Keratinocyte (primary cell): ENCODE data around the gene WDR74. TPM values are rescaled to one million over a fixed set of nuclear protein-coding genes. Genes with fewer than 3 reads are reported as not detected.
"Not testable (repeated sequence)": the region's sequence is repeated elsewhere in the genome, so short reads cannot be mapped to it uniquely, and the experiment has no call there.

ENCODE experiments used
- DNase-seq: peaks from one replicate; pipeline ENCODE4 v3.0.0-alpha.2; 2011; ENCODE audit warnings: low read depth, missing footprints, low spot score
- FAIRE-seq: peaks from 2 replicates; lab custom pipeline; 2011; peaks lifted over from hg19 to GRCh38; lab: Jason Lieb, UNC
- H2AFZ ChIP-seq: 2 replicates; pipeline ENCODE4 v1.6.0; 2012; ENCODE audit warnings: low read length, control low read depth, inconsistent platforms; ENCODE audit not compliant: control insufficient read depth
- H3K27ac ChIP-seq: 2 replicates; pipeline ENCODE4 v1.5.1; 2011; ENCODE audit warnings: low read length; ENCODE audit not compliant: control insufficient read depth, insufficient read depth
- H3K27me3 ChIP-seq: 3 replicates; pipeline ENCODE4 v1.6.0; 2011; ENCODE audit warnings: low read length; ENCODE audit not compliant: control insufficient read depth, insufficient read depth; ENCODE audit errors: extremely low read depth
- H3K36me3 ChIP-seq, 2 experiments: 2 replicates in 1 of 2; 3 replicates in 1 of 2; pipeline ENCODE4 v1.5.1; 2011; ENCODE audit warnings: low read length in 2 of 2, mild to moderate bottlenecking in 1 of 2; ENCODE audit not compliant: control insufficient read depth in 2 of 2, insufficient read depth in 2 of 2; ENCODE audit errors: extremely low read depth in 1 of 2
- H3K4me1 ChIP-seq: 3 replicates; pipeline ENCODE4 v1.5.1; 2011; ENCODE audit warnings: low read length; ENCODE audit not compliant: control insufficient read depth, insufficient read depth; ENCODE audit errors: extremely low read depth
- H3K4me2 ChIP-seq: 3 replicates; pipeline ENCODE4 v1.6.0; 2011; ENCODE audit warnings: low read depth, low read length; ENCODE audit not compliant: control insufficient read depth, insufficient read depth; ENCODE audit errors: extremely low read depth
- H3K4me3 ChIP-seq, 3 experiments: fragments of 200-600 bp in 1 of 3; sonication (generic) in 1 of 3; 2 replicates in 2 of 3; 3 replicates in 1 of 3; pipeline ENCODE4 v1.5.1; 2011 to 2016; ENCODE audit warnings: low read length in 3 of 3, mild to moderate bottlenecking in 3 of 3, control low read depth in 2 of 3, inconsistent platforms in 1 of 3, low read depth in 1 of 3, mixed read lengths in 1 of 3, mixed run types in 1 of 3, moderate library complexity in 1 of 3; ENCODE audit not compliant: control insufficient read depth in 2 of 3, insufficient read depth in 2 of 3; ENCODE audit errors: extremely low read depth in 1 of 3
- H3K79me2 ChIP-seq: 2 replicates; pipeline ENCODE4 v1.6.0; 2012; ENCODE audit warnings: low read length; ENCODE audit not compliant: control insufficient read depth, insufficient read depth
- H3K9ac ChIP-seq: 3 replicates; pipeline ENCODE4 v1.6.0; 2011; ENCODE audit warnings: low read length; ENCODE audit not compliant: control insufficient read depth, insufficient read depth; ENCODE audit errors: extremely low read depth
- H3K9me1 ChIP-seq: 3 replicates; pipeline ENCODE4 v1.6.0; 2011; ENCODE audit warnings: low read length; ENCODE audit not compliant: control insufficient read depth, insufficient read depth; ENCODE audit errors: extremely low read depth
- H3K9me3 ChIP-seq: 2 replicates; pipeline ENCODE4 v1.5.1; 2012; ENCODE audit warnings: low read depth, low read length; ENCODE audit not compliant: control insufficient read depth
- H4K20me1 ChIP-seq: 3 replicates; pipeline ENCODE4 v1.6.0; 2011; ENCODE audit warnings: low read length; ENCODE audit not compliant: control insufficient read depth, insufficient read depth; ENCODE audit errors: extremely low read depth
- EZH2 ChIP-seq: IDR thresholded peaks from one replicate; pipeline ENCODE4 v1.6.1; 2012; ENCODE audit warnings: inconsistent platforms, mild to moderate bottlenecking, low read length, moderate library complexity
- dilution Hi-C: fragments of 300-500 bp; cut with MboI; formaldehyde crosslinking; loops from one replicate; pipeline ENCODE4 v1.7.0; 2020; ENCODE audit warnings: low sequenced_read_pairs; ENCODE audit not compliant: extremely low pct_ligation_motif_present
- polyA plus RNA-seq, 5 experiments: library from polyadenylated mRNA; depleted of rRNA in 3 of 5; stranded (reverse) in 3 of 5; stranded (forward) in 1 of 5; unstranded in 1 of 5; fragments of >200 nt; gene quantifications; 1 replicate in 1 of 5; 2 replicates in 3 of 5; 3 replicates in 1 of 5; pipeline versions ENCODE4 v1.2.1 to v1.2.3, GENCODE V29; 2011 to 2012; ENCODE audit warnings: missing spikeins in 2 of 5, low read depth in 1 of 5, low replicate concordance in 1 of 5
- TF ChIP-seq, protein P1 (sequence below), 3 experiments: IDR thresholded peaks in 1 of 3; conservative IDR thresholded peaks in 1 of 3; optimal IDR thresholded peaks in 1 of 3; 2 replicates in 2 of 3; 3 replicates in 1 of 3; pipeline versions ENCODE3 to v1.5.1; 2011; ENCODE audit warnings: low read length in 3 of 3, mild to moderate bottlenecking in 3 of 3, moderate library complexity in 2 of 3, control low read depth in 1 of 3, inconsistent platforms in 1 of 3; ENCODE audit not compliant: insufficient read depth in 2 of 3; ENCODE audit errors: extremely low read depth in 1 of 3

WDR74 gene
- polyA plus RNA-seq, 1 donor (not counting 4 experiments of a cell fraction or from before 2014, with no cell fraction given) = 44.5 TPM

DNA sequence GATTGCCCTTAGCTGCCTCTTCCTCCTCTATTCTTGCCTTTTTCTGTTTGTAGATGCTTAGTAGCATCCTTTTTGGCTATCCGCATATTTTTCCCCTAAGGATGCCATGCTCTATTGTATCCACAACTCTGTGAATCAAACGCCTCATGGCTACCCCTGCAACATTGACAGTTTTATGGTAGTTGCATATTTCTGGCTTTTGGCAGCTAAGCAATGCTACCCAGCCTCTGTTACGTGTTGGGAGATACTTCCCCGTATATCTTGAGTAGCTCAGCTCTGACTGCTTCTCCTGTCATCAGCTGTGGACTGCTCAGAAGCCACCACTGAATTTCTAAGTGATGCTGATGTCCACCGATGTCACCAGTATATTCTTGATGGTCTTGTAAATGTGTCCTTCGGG lies 26.2 kb upstream of the WDR74 start:
- no peaks in the 10 kb centered on the region for H3K36me3 ChIP-seq
- no peak overlapping the region for H3K27ac ChIP-seq
- dilution Hi-C loops = no loop called here
- H3K9me3 ChIP-seq = no peaks in the 10 kb centered on the region
- no peak overlapping the region for H3K9ac ChIP-seq
- no peak for TF ChIP-seq EZH2
- TF ChIP-seq, protein P1, sequence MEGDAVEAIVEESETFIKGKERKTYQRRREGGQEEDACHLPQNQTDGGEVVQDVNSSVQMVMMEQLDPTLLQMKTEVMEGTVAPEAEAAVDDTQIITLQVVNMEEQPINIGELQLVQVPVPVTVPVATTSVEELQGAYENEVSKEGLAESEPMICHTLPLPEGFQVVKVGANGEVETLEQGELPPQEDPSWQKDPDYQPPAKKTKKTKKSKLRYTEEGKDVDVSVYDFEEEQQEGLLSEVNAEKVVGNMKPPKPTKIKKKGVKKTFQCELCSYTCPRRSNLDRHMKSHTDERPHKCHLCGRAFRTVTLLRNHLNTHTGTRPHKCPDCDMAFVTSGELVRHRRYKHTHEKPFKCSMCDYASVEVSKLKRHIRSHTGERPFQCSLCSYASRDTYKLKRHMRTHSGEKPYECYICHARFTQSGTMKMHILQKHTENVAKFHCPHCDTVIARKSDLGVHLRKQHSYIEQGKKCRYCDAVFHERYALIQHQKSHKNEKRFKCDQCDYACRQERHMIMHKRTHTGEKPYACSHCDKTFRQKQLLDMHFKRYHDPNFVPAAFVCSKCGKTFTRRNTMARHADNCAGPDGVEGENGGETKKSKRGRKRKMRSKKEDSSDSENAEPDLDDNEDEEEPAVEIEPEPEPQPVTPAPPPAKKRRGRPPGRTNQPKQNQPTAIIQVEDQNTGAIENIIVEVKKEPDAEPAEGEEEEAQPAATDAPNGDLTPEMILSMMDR (optimal IDR thresholded peaks at IDR 0.05 in 1 of 3, IDR thresholded peaks at IDR 0.05 in 1 of 3, conservative IDR thresholded peaks at IDR 0.05 in 1 of 3; ENCODE audit: extremely low read depth in 1 of 3, insufficient read depth in 2 of 3, low read length in 3 of 3) = no peak
- no peak overlapping the region for H3K4me2 ChIP-seq
- no peak for DNase-seq
- H3K4me3 ChIP-seq = no peak overlapping the region
- no peaks in the 10 kb centered on the region for H3K9me1 ChIP-seq
- H3K79me2 ChIP-seq = peaks cover 5% of the 10 kb centered on the region
- H3K4me1 ChIP-seq = peaks cover 5% of the 10 kb centered on the region
- no peaks in the 10 kb centered on the region for H4K20me1 ChIP-seq
- H2AFZ ChIP-seq = no peak overlapping the region
- H3K27me3 ChIP-seq = no peaks in the 10 kb centered on the region
- FAIRE-seq = no peak

DNA sequence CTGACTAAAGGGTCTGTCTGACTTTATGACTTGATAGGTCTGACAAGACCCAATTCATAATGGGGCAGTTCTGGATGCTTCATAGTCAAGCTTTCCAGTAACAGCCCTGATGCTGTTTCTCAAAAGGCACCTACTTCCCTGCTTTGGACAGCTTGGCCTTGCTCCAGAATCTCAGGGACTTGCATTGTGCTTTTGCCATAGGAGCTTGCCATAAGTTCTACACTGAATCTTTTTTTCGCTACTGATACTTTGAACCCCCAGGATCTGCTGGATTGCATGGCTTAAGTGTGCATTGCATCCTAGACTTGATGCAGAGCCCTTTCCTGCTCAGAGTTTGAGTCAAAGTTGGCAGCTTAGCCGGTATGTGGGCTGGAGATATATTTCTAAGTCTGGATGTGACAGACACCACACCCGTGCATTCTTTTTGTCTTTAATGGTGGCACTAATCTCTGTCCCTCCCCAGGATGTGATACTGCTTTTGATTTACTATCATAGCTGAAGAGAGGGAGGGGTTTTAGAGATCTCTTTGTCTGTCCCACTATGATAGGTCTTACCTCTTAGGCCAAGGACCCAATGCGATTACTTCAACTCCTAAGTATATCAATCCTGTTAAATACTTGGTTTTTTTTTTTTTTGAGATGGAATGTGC lies 24.4 kb upstream of the WDR74 start:
- Histone ChIP-seq H3K79me2 (peaks cover 7% of the 10 kb centered on the region), H4K20me1 (no peaks in the 10 kb centered on the region), H3K4me3 (no peak overlapping the region), H3K4me2 (no peak overlapping the region), H3K9me3 (no peaks in the 10 kb centered on the region), H3K9me1 (no peaks in the 10 kb centered on the region), H3K27me3 (no peaks in the 10 kb centered on the region), H3K36me3 (no peaks in the 10 kb centered on the region), H3K9ac (no peak overlapping the region), H3K4me1 (peaks cover 8% of the 10 kb centered on the region), H2AFZ (no peak overlapping the region), H3K27ac (no peak overlapping the region)
- TF ChIP-seq, protein P1 (optimal IDR thresholded peaks at IDR 0.05 in 1 of 3, IDR thresholded peaks at IDR 0.05 in 1 of 3, conservative IDR thresholded peaks at IDR 0.05 in 1 of 3; ENCODE audit: extremely low read depth in 1 of 3, insufficient read depth in 2 of 3, low read length in 3 of 3) = no peak
- TF ChIP-seq EZH2 = no peak
- no peak for DNase-seq
- dilution Hi-C loops = no loop called here
- FAIRE-seq = no peak

DNA sequence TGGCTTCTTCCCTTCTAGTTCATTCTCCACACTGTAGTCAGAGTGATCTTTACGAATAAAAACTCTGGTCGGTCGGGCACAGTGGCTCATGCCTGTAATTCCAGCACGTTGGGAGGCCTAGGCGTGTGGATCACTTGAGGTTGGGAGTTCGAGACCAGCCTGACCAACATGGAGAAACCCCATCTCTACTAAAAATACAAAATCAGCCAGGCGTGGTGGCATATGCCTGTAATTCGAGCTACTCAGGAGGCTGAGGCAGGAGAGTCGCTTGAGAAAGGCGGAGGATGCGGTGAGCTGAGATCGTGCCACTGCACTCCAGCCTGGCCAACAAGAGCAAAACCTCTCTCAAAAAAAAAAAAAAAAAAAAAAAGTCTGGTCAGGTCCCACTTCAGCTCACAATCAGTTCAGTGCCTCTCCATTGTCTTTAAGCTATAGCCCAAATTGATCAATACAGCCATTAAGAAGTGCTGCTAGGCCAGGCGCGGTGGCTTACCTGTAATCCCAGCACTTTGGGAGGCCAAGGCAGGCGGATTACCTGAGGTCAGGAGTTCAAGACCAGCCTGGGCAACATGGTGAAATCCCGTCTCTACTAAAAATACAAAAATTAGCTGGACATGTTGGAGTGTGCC lies 22.3 kb upstream of the WDR74 start:
- FAIRE-seq, H4K20me1 ChIP-seq, H3K9me1 ChIP-seq, dilution Hi-C loops, H2AFZ ChIP-seq, H3K4me3 ChIP-seq, H3K36me3 ChIP-seq, H3K27ac ChIP-seq, DNase-seq, H3K4me2 ChIP-seq, H3K9ac ChIP-seq, H3K27me3 ChIP-seq, H3K9me3 ChIP-seq: not testable (repeated sequence)
- H3K79me2 ChIP-seq = peaks cover 12% of the 10 kb centered on the region
- peaks cover 25% of the 10 kb centered on the region for H3K4me1 ChIP-seq
